ENCODE data around the gene ABL2. TPM values are rescaled to one million over a fixed set of nuclear protein-coding genes. Genes with fewer than 3 reads are reported as not detected.

Gene ABL2
- total and polyA plus RNA-seq, 9 of the 15 experiments (the other 6 are each of a cell fraction or from before 2014, with no cell fraction given), result 1.4 to 15.0 (median 8.6) TPM

DNA sequence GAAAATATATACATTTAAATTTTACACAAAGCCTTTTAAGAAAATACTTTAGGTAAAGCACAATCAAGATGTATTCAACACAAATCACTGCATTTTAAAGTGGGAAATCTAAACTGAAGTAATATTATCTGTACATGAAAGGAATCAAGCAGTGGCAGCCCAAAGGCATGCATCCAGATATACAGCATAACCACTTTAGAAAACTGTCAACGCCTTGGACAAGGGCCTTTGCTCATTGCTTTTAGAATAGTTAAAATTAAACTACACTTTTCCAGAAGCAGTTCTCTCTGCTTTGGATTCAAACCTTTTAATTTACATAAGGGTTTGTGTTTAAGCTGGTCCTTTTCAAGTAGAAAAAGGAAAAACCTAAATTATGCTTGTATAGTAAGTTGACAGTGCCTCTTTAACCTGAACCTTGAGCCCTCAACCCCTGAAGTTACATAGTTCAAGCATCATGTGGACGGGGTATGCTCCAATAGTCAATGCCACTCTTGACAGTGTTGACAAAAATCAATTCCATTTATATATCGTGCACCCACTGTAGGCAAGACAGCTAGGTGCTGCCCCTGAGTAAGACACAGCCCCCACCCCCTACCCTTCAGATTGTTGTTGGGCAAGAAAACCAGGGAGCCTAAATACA is 124.7 kb downstream of the ABL2 start (continued):
- TF ChIP-seq, protein P1, sequence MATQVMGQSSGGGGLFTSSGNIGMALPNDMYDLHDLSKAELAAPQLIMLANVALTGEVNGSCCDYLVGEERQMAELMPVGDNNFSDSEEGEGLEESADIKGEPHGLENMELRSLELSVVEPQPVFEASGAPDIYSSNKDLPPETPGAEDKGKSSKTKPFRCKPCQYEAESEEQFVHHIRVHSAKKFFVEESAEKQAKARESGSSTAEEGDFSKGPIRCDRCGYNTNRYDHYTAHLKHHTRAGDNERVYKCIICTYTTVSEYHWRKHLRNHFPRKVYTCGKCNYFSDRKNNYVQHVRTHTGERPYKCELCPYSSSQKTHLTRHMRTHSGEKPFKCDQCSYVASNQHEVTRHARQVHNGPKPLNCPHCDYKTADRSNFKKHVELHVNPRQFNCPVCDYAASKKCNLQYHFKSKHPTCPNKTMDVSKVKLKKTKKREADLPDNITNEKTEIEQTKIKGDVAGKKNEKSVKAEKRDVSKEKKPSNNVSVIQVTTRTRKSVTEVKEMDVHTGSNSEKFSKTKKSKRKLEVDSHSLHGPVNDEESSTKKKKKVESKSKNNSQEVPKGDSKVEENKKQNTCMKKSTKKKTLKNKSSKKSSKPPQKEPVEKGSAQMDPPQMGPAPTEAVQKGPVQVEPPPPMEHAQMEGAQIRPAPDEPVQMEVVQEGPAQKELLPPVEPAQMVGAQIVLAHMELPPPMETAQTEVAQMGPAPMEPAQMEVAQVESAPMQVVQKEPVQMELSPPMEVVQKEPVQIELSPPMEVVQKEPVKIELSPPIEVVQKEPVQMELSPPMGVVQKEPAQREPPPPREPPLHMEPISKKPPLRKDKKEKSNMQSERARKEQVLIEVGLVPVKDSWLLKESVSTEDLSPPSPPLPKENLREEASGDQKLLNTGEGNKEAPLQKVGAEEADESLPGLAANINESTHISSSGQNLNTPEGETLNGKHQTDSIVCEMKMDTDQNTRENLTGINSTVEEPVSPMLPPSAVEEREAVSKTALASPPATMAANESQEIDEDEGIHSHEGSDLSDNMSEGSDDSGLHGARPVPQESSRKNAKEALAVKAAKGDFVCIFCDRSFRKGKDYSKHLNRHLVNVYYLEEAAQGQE (IDR thresholded peaks at IDR 0.05; ENCODE audit: borderline replicate concordance), result no peak
- TF ChIP-seq, protein P1 (CRISPR knock-in tag; IDR thresholded peaks at IDR 0.05; ENCODE audit: low read depth), result no peak
- TF ChIP-seq, protein P2, sequence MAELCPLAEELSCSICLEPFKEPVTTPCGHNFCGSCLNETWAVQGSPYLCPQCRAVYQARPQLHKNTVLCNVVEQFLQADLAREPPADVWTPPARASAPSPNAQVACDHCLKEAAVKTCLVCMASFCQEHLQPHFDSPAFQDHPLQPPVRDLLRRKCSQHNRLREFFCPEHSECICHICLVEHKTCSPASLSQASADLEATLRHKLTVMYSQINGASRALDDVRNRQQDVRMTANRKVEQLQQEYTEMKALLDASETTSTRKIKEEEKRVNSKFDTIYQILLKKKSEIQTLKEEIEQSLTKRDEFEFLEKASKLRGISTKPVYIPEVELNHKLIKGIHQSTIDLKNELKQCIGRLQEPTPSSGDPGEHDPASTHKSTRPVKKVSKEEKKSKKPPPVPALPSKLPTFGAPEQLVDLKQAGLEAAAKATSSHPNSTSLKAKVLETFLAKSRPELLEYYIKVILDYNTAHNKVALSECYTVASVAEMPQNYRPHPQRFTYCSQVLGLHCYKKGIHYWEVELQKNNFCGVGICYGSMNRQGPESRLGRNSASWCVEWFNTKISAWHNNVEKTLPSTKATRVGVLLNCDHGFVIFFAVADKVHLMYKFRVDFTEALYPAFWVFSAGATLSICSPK (IDR thresholded peaks at IDR 0.05; ENCODE audit: borderline replicate concordance), result no peak
- TF ChIP-seq MCM2 (IDR thresholded peaks at IDR 0.05; ENCODE audit: low read depth) (no peak), KDM2B (CRISPR knock-in tag; IDR thresholded peaks at IDR 0.05) (no peak), DACH1 (IDR thresholded peaks at IDR 0.05; ENCODE audit: partially characterized antibody) (no peak)
- TF ChIP-seq, protein P3, sequence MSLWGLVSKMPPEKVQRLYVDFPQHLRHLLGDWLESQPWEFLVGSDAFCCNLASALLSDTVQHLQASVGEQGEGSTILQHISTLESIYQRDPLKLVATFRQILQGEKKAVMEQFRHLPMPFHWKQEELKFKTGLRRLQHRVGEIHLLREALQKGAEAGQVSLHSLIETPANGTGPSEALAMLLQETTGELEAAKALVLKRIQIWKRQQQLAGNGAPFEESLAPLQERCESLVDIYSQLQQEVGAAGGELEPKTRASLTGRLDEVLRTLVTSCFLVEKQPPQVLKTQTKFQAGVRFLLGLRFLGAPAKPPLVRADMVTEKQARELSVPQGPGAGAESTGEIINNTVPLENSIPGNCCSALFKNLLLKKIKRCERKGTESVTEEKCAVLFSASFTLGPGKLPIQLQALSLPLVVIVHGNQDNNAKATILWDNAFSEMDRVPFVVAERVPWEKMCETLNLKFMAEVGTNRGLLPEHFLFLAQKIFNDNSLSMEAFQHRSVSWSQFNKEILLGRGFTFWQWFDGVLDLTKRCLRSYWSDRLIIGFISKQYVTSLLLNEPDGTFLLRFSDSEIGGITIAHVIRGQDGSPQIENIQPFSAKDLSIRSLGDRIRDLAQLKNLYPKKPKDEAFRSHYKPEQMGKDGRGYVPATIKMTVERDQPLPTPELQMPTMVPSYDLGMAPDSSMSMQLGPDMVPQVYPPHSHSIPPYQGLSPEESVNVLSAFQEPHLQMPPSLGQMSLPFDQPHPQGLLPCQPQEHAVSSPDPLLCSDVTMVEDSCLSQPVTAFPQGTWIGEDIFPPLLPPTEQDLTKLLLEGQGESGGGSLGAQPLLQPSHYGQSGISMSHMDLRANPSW (CRISPR knock-in tag; IDR thresholded peaks at IDR 0.05), result no peak
